Daoy (cell line): Measurements from ENCODE around the gene C10orf88. TPM values are rescaled to one million over a fixed set of nuclear protein-coding genes. Genes with fewer than 3 reads are reported as not detected.
"Not testable (repeated sequence)": the region's sequence is repeated elsewhere in the genome, so short reads cannot be mapped to it uniquely, and the experiment has no call there.

ENCODE experiments used
- DNase-seq: peaks from one replicate; pipeline ENCODE4 v3.0.0-alpha.2; 2015; ENCODE audit warnings: low read depth
- total RNA-seq: library from RNA; depleted of rRNA; stranded (reverse); fragments of >200 nt; shearing (Covaris generic); gene quantifications from 2 replicates; pipeline ENCODE4 v1.2.3, GENCODE V29; 2014; rRNA removed

C10orf88 gene
- total RNA-seq, 1 experiment from 2014 or later, result 4.1 TPM

DNA sequence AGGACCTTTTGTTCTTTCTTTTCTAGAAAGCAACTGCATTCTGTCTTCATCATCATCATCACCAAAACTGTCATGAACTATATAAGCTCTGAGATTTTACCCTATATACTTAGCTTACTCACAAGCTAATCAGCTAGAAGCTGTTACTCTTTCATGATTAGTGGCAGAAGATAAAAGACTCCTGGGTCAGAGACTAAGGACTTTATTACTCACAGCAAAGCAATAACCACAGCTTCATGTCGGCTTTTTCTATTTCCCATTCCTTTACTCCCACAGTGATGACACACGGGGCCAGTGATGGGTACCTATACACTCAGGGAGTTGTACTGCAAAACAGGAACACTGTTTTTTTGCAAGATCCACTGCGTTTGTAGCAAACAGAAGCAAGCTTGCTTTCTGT, 8.4 kb upstream of the C10orf88 start:
- DNase-seq, result no peak

GRCh38 chr10:122957474-122957873, 3.4 kb upstream of the C10orf88 start:
- DNase-seq, result peak; percentile 12

GRCh38 chr10:122955892-122956291, 1.9 kb upstream of the C10orf88 start:
- no peak for DNase-seq

- DNase-seq, result no peak
These were observed 664 bp upstream of the C10orf88 start for GRCh38 chr10:122954731-122955050.

GRCh38 chr10:122949296-122949695, 4.7 kb downstream of the C10orf88 start:
- DNase-seq, result no peak

DNA sequence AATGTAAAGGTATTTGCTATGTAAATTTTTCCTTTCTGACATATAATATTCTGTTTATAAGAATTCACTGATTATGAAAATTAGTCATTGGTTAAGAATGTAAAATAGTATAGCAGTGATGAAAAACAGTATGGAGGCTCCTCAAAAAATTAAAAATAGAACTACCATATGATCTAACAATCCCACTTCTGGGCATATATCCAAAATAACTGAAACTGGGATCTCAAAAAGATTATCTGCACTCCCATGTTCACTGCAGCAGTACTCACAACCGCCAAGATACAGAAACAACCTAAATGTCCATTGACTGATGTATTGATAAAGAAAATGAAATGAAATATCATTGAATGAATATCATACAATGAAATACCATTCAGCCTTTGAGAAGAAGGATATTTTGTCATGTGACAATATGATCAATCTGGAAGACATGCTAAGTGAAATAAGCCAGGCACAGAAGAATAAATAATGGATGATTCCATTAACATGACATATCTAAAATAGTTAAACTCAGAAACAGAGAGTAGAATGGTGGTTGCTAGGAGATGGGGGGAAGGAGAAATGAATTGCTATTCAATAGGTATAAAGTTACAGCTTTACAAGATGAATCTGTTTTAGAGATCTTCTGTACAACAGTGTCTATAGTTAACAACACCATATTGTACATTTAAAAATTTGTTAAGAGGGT, 14.0 kb downstream of the C10orf88 start:
- no peak for DNase-seq

GRCh38 chr10:122939133-122939855, 14.7 kb downstream of the C10orf88 start:
- no peak for DNase-seq

GRCh38 chr10:122931088-122931906, 22.7 kb downstream of the C10orf88 start:
- DNase-seq, result no peak

DNA sequence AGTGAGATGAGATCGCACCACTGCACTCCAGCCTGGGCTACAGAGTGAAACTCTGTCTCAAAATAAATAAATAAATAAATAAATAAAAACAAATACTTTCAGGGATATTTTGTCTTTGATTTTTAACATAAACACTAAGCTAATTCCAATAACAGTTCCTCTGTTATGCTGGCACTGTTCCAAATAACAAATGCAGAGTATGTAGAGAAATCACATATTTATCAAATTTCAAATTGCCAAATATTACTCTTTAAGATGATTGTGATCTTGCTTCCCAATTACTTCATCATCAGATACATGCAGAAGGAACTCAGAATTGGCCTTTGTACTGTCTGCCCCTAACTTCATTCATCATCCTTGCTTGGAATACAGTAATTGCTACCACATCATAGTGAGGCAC, 23.9 kb downstream of the C10orf88 start:
- DNase-seq, result no peak

GRCh38 chr10:122915700-122916099, 38.3 kb downstream of the C10orf88 start:
- no peak for DNase-seq

- DNase-seq, result peak; percentile 38
These were observed 42.0 kb downstream of the C10orf88 start for GRCh38 chr10:122911889-122912484.

DNA sequence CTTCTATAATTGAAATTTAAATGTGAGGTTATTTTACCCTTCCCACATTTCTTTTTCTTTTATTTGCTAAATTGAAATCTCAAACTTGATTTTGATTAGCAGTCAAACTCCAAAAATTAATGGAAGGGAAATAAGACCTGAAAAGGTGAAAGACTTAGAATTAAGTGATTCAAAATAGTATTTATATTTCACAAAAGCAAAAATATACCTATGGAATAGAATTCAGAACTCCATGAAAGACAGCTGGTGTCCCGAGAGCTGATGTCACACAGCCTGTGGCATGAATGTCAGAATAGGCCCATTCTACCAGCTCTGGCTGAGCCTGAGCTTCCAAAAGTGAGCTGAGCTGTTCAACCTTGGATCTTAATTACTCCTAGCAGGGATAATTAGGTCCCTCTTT, 43.7 kb downstream of the C10orf88 start, which contains the start of gene FAM24A:
Gene FAM24A, plus strand, starts transcription at position 301 of the 400 bp plus-strand sequence. CDS start 1,025 bp downstream, outside the sequence.
- no peak for DNase-seq

DNA sequence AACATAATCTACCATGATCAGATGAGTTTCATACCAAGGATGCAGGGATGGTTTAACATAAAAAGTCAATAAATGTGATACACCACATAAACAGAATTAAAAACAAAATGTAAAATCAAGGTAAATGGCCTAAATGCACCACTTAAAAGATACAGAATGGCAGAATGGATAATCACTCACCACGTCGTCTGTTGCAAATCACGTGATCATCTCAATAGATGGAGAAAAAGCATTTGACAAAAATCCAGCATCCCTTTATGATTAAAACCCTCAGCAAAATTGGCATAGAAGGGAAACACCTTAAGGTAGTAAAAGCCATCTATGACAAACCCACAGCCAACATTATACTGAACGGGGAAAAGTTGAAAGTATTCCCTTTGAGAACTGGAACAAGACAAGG, 50.2 kb downstream of the C10orf88 start:
- not testable (repeated sequence) for DNase-seq

- DNase-seq, result no peak
These were observed 59.6 kb downstream of the C10orf88 start for GRCh38 chr10:122894261-122894944.

DNA sequence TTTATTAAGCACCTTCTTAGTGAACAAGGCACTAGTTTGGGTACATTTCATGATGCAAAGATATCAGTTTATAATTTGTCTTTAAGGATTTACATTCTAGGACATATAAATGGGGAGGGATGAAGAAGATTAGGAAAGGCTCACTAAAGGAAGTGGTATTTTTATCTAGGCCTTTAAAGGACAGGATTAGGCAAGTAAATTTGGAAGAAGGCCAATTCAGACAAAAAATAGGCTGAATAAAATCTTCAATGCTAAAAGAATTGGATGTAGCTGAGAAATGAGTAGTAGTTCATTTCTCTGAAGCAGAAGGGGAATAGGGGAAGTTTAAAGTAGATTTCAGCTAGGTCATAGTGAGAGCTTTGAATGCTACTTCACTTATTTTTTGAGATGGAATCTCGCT, 69.9 kb downstream of the C10orf88 start:
- no peak for DNase-seq

DNA sequence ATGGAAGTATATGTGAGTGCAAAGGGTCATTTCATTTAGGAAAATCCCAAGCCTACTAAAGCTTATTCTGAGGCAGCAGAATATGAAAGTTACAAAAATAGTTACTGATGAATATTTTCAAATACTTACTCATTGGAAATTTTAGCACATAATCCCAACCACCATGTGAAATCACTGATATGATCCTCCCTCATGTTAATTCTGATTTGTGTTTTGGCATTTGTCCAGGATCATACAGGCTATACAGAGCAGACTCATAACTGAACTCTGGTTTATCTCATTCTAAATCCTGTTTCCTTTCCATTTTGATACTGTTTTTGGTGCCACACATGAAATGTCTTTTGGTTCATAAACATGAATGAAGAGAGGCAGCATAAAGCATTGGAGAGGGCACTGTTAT, 71.3 kb downstream of the C10orf88 start:
- no peak for DNase-seq

Other genes starting within 250 kb of the C10orf88 start
- 0.77 and 1.4 TPM in 2 replicates for gene CUZD1, start 108.4 kb downstream of the C10orf88 start, total RNA-seq
- 7.6 and 9.5 TPM in 2 replicates for gene FAM24B, start 74.6 kb downstream of the C10orf88 start, total RNA-seq
- not detected in 2 replicates for gene FAM24A, start 43.6 kb downstream of the C10orf88 start, total RNA-seq
- 6.4 and 9.0 TPM in 2 replicates for gene PSTK, start 26.2 kb upstream of the C10orf88 start, total RNA-seq
- gene IKZF5, start 54.6 kb upstream of the C10orf88 start, total RNA-seq, result 1.4 and 1.7 TPM in 2 replicates
- gene ACADSB, start 54.8 kb upstream of the C10orf88 start, total RNA-seq, result 2.9 and 8.3 TPM in 2 replicates
- 1.1 and 3.3 TPM in 2 replicates for gene HMX3, start 181.7 kb upstream of the C10orf88 start, total RNA-seq
- 1.1 and 1.3 TPM in 2 replicates for gene HMX2, start 193.9 kb upstream of the C10orf88 start, total RNA-seq
- 381 and 482 TPM in 2 replicates for gene BUB3, start 200.2 kb upstream of the C10orf88 start, total RNA-seq